ENCODE results near the gene KRTAP10-4. TPM values are rescaled to one million over a fixed set of nuclear protein-coding genes. Genes with fewer than 3 reads are reported as not detected.
"Not testable (repeated sequence)": the region's sequence is repeated elsewhere in the genome, so short reads cannot be mapped to it uniquely, and the experiment has no call there.

The KRTAP10-4 gene
- total RNA-seq, 2 donors from 2014 or later: not detected

GRCh38 chr21:44583089-44583799 lies 9.7 kb downstream of the KRTAP10-4 start:
- H3K4me3 Mint-ChIP-seq: no peak overlapping the region
- H3K9me3 ChIP-seq (ENCODE audit: control insufficient read depth, low read length, poor library complexity, severe bottlenecking): no peaks in the 10 kb centered on the region
- peaks cover 9% of the 10 kb centered on the region for H3K4me1 Mint-ChIP-seq
- no peak for DNase-seq
- no peak for ATAC-seq
- no peak overlapping the region for H3K27ac Mint-ChIP-seq
- peaks cover 28% of the 10 kb centered on the region for H3K27me3 Mint-ChIP-seq
- peaks cover 3% of the 10 kb centered on the region for H3K36me3 Mint-ChIP-seq (ENCODE audit: low read depth)

GRCh38 chr21:44583800-44584147 lies 10.2 kb downstream of the KRTAP10-4 start:
- H3K27ac Mint-ChIP-seq: no peak overlapping the region
- ATAC-seq: peak; percentile 69
- peaks cover 9% of the 10 kb centered on the region for H3K4me1 Mint-ChIP-seq
- peaks cover 3% of the 10 kb centered on the region for H3K36me3 Mint-ChIP-seq (ENCODE audit: low read depth)
- H3K4me3 Mint-ChIP-seq: no peak overlapping the region
- peaks cover 28% of the 10 kb centered on the region for H3K27me3 Mint-ChIP-seq
- H3K9me3 ChIP-seq (ENCODE audit: control insufficient read depth, low read length, poor library complexity, severe bottlenecking): no peaks in the 10 kb centered on the region
- DNase-seq: no peak

- H3K9me3 ChIP-seq (ENCODE audit: control insufficient read depth, low read length, poor library complexity, severe bottlenecking): no peaks in the 10 kb centered on the region
- H3K4me1 Mint-ChIP-seq: peaks cover 9% of the 10 kb centered on the region
- H3K36me3 Mint-ChIP-seq (ENCODE audit: low read depth): peaks cover 3% of the 10 kb centered on the region
- H3K27ac Mint-ChIP-seq: no peak overlapping the region
- DNase-seq: no peak
- no peak overlapping the region for H3K4me3 Mint-ChIP-seq
- ATAC-seq: no peak
- peaks cover 38% of the 10 kb centered on the region for H3K27me3 Mint-ChIP-seq
Observed at GRCh38 chr21:44585892-44586291, 12.4 kb downstream of the KRTAP10-4 start.

- H3K9me3 ChIP-seq (ENCODE audit: control insufficient read depth, low read length, poor library complexity, severe bottlenecking): no peaks in the 10 kb centered on the region
Observed at GRCh38 chr21:44589094-44589493, 15.6 kb downstream of the KRTAP10-4 start.

GRCh38 chr21:44589586-44590305 lies 16.2 kb downstream of the KRTAP10-4 start:
- DNase-seq (no peak), ATAC-seq (no peak)
- H3K36me3 Mint-ChIP-seq (ENCODE audit: low read depth): peaks cover 3% of the 10 kb centered on the region
- H3K4me3 Mint-ChIP-seq: no peak overlapping the region
- H3K27ac Mint-ChIP-seq: no peak overlapping the region
- H3K9me3 ChIP-seq (ENCODE audit: control insufficient read depth, low read length, poor library complexity, severe bottlenecking): no peaks in the 10 kb centered on the region
- no peaks in the 10 kb centered on the region for H3K4me1 Mint-ChIP-seq
- peaks cover 38% of the 10 kb centered on the region for H3K27me3 Mint-ChIP-seq

More at GRCh38 chr21:44589094-44589493, 15.6 kb downstream of the KRTAP10-4 start:
- H3K36me3 Mint-ChIP-seq (ENCODE audit: low read depth): peaks cover 3% of the 10 kb centered on the region
- no peak overlapping the region for H3K27ac Mint-ChIP-seq
- H3K27me3 Mint-ChIP-seq: peaks cover 43% of the 10 kb centered on the region
- no peak for ATAC-seq
- DNase-seq: no peak
- no peak overlapping the region for H3K4me3 Mint-ChIP-seq
- peaks cover 5% of the 10 kb centered on the region for H3K4me1 Mint-ChIP-seq

- H3K4me3 Mint-ChIP-seq: no peak overlapping the region
- peaks cover 36% of the 10 kb centered on the region for H3K27me3 Mint-ChIP-seq
- peaks cover 3% of the 10 kb centered on the region for H3K4me1 Mint-ChIP-seq
- DNase-seq (no peak), ATAC-seq (no peak)
- no peaks in the 10 kb centered on the region for H3K9me3 ChIP-seq (ENCODE audit: control insufficient read depth, low read length, poor library complexity, severe bottlenecking)
- no peak overlapping the region for H3K27ac Mint-ChIP-seq
- H3K36me3 Mint-ChIP-seq (ENCODE audit: low read depth): peaks cover 5% of the 10 kb centered on the region
Observed at GRCh38 chr21:44590311-44590721, 16.8 kb downstream of the KRTAP10-4 start.

- H3K36me3 Mint-ChIP-seq (ENCODE audit: low read depth); H3K9me3 ChIP-seq (ENCODE audit: control insufficient read depth, low read length, poor library complexity, severe bottlenecking); H3K4me1 Mint-ChIP-seq; H3K4me3 Mint-ChIP-seq; DNase-seq; ATAC-seq: not testable (repeated sequence)
- peak overlapping the region; percentile 27 for H3K27ac Mint-ChIP-seq
- peaks cover 28% of the 10 kb centered on the region for H3K27me3 Mint-ChIP-seq
Observed at GRCh38 chr21:44590897-44591800, 17.6 kb downstream of the KRTAP10-4 start.

GRCh38 chr21:44591801-44592130 lies 18.2 kb downstream of the KRTAP10-4 start:
- not testable (repeated sequence) for ATAC-seq; H3K4me1 Mint-ChIP-seq; DNase-seq; H3K9me3 ChIP-seq (ENCODE audit: control insufficient read depth, low read length, poor library complexity, severe bottlenecking); H3K27ac Mint-ChIP-seq; H3K36me3 Mint-ChIP-seq (ENCODE audit: low read depth); H3K4me3 Mint-ChIP-seq
- H3K27me3 Mint-ChIP-seq: peaks cover 21% of the 10 kb centered on the region

GRCh38 chr21:44592446-44593311 lies 19.1 kb downstream of the KRTAP10-4 start, which contains the start of gene KRTAP10-6:
Gene KRTAP10-6 (minus strand): TSS chr21:44592505. CDS start chr21:44592484, 21 bp downstream.
- no peak for DNase-seq
- peaks cover 15% of the 10 kb centered on the region for H3K27me3 Mint-ChIP-seq
- no peaks in the 10 kb centered on the region for H3K9me3 ChIP-seq (ENCODE audit: control insufficient read depth, low read length, poor library complexity, severe bottlenecking)
- peaks cover 2% of the 10 kb centered on the region for H3K36me3 Mint-ChIP-seq (ENCODE audit: low read depth)
- ATAC-seq: no peak
- no peak within 1 kb of the TSS for H3K4me3 Mint-ChIP-seq
- H3K4me1 Mint-ChIP-seq: peaks cover 5% of the 10 kb centered on the region
- peak within 1 kb of the TSS; percentile 27 for H3K27ac Mint-ChIP-seq

GRCh38 chr21:44593598-44594405 lies 20.3 kb downstream of the KRTAP10-4 start:
- DNase-seq: no peak
- H3K27me3 Mint-ChIP-seq: peaks cover 15% of the 10 kb centered on the region
- ATAC-seq: no peak

GRCh38 chr21:44594406-44594916 lies 20.9 kb downstream of the KRTAP10-4 start:
- Mint-ChIP-seq H3K27ac (peak overlapping the region; percentile 79), H3K4me3 (no peak overlapping the region), H3K4me1 (peaks cover 5% of the 10 kb centered on the region), H3K27me3 (peaks cover 12% of the 10 kb centered on the region), H3K36me3 (ENCODE audit: low read depth) (peaks cover 2% of the 10 kb centered on the region)
- H3K9me3 ChIP-seq (ENCODE audit: control insufficient read depth, low read length, poor library complexity, severe bottlenecking): no peaks in the 10 kb centered on the region
- ATAC-seq (no peak), DNase-seq (no peak)

More at GRCh38 chr21:44593598-44594405, 20.3 kb downstream of the KRTAP10-4 start:
- Mint-ChIP-seq H3K4me3 (no peak overlapping the region), H3K4me1 (peaks cover 5% of the 10 kb centered on the region), H3K36me3 (ENCODE audit: low read depth) (peaks cover 2% of the 10 kb centered on the region), H3K27ac (peak overlapping the region; percentile 24)
- H3K9me3 ChIP-seq (ENCODE audit: control insufficient read depth, low read length, poor library complexity, severe bottlenecking): no peaks in the 10 kb centered on the region
